Ramos (cell line): ENCODE results near the gene CENPQ.

Experiments used
- in situ Hi-C: fragments of 300-500 bp; cut with MboI; formaldehyde crosslinking; loops from one replicate; pipeline ENCODE4 v1.14.3; 2022; ENCODE audit warnings: low sequenced_read_pairs; ENCODE audit not compliant: unreplicated experiment

Gene CENPQ

DNA sequence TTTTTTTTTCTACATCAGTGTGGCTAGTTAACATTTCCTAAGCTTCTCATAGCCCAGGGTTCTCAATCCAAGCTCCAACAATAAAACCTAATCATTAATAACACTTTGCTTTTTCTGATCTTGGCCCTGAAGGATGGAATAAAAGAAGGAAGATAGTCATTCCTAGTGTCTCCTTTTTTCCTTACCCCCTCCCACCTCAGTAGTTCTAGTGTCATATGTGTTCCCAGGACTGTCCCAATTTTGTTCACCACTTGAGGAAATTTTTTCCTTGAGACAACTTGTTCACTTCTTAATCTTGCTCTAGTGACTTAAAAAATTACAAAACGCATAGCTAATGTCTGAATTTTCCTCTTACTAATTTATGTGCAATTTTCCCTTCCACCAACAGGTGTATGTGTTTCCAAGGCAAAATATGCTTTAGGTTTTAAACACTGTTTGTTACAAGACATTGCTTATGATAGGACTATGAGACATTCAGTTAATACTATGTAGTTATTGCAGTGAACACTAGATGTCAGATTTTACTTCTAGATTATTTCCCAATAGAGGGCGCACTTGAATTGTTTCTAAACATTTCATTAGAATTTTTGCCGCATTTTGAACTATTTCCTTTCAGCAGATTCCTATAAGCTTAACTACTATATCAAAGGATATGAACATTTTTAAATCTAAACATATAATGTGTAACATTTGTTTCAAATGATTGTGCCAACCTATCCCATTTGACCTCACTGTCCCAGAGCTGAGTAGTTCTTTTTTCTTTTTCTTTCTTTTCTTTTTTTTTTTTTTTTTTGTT lies 68.8 kb downstream of the CENPQ start:
- in situ Hi-C loops, result loop anchor here (25.0 kb wide), 1 partner anchor 305 kb away; no protein-coding TSS in a partner anchor

DNA sequence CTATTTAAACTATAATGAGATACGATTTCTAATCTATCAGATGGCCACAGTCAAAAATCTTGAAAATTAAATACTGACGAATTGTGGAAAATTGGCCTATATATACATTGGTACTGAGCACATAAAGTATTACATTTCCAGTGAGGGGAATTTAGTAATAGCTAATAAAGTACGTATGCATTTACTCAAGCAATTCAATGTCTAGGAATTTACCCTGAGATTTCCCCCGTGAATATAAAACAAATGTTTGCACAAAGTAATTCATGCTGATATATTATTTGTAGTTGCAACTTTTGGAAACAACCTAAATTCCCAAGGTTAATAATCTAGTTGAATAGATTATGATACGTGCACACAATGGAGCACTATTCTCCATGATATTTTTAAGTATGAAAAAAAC lies 72.6 kb downstream of the CENPQ start:
- in situ Hi-C loops, result loop anchor here (25.0 kb wide), 1 partner anchor 302 kb away; no protein-coding TSS in a partner anchor

DNA sequence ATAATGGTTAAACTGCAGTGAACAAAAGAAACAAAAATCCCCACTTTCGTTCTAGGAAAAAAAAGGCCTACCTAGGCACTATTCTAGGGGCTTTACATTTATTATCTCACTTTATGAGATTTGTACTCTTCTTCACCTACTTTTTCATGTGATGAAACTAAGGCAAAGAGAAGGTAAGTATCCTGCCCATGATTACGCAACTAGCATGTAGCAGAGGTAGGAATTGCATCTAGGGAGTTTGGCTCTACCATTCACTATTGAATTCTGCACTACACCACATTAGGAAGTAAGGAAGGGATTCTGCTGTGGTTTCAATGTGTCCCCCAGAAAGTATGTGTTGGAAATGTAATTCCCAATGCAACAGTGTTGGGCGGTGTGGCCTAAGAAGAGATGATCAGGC lies 75.9 kb downstream of the CENPQ start:
- in situ Hi-C loops, result loop anchor here (25.0 kb wide), 1 partner anchor 298 kb away; no protein-coding TSS in a partner anchor

DNA sequence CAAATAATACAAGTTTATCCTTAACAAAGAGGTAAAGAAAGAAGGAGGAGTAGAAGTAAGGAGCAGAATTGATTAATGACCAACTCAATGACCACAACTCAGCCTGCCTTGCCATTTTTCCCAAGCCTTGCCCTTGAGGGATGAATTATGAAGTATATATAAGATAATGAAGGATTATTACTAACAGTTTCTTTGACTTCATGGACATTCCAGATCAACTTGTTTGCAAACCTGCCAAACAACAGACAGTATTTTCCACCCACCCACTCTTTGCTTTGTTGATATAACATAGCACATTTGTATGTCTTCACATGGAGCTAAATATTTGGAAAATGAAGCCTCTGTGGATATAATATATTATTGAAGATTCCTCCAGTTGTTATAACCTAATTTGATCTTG lies 77.4 kb downstream of the CENPQ start:
- in situ Hi-C loops, result loop anchor here (25.0 kb wide), 1 partner anchor 297 kb away; no protein-coding TSS in a partner anchor

DNA sequence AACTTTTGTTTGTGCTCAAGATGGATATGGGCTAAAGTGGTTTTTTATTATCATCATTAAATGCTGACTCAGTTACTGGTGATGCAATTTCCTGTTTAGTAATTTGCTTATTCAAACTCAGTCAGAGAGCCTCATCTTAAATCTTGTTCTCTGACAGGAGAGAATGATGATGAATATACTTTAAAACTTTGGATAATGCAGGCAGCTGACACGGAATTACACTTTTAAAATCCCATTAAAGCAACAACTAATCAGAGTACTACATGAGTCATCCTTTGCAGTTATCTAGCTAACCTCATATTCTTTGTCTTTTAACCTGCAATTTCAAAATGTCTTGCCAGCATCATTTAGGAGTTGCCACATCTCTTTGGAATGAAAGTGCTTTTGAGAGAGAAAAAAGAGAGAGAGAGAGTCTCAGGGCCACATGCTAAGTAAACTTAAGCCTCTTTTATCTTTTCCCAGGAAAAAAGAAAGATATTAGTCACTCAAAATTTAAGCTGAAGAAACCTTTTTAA lies 78.1 kb downstream of the CENPQ start:
- in situ Hi-C loops, result loop anchor here (25.0 kb wide), 1 partner anchor 296 kb away; no protein-coding TSS in a partner anchor

DNA sequence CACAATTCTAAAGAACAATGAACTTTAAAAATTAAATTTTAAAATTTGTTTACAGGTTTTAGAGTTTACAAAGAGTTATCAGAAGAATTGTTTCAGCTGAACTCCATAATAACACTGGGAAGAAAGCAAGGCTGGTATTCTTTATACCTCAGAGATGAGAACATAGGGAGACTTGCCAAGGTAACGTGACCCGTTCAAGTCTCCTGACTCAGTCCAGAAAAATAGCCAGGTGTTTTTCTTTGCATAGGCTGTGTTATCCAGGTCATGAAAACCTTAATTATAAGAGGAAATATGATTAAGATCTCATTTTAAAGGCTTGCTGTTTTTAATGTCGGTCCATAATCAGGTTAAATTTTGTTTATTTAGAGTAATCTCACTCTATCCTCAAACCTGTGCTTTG lies 78.8 kb downstream of the CENPQ start:
- in situ Hi-C loops, result loop anchor here (25.0 kb wide), 1 partner anchor 295 kb away; no protein-coding TSS in a partner anchor
